GM20431 (cell line): ENCODE measurements around the gene SEZ6L2.
"Not testable (repeated sequence)": the region's sequence is repeated elsewhere in the genome, so short reads cannot be mapped to it uniquely, and the experiment has no call there.

Experiments
- in situ Hi-C: fragments of 300-500 bp; cut with MseI, MboI; formaldehyde crosslinking; loops from one replicate; pipeline ENCODE4 v1.15.0; 2020; ENCODE audit warnings: low sequenced_read_pairs; ENCODE audit not compliant: unreplicated experiment

SEZ6L2 gene

GRCh38 chr16:29910819-29911675 is 11.7 kb upstream of the SEZ6L2 start:
- in situ Hi-C loops = no loop called here

- in situ Hi-C loops = not testable (repeated sequence)
Observed at GRCh38 chr16:29909851-29910250, 10.5 kb upstream of the SEZ6L2 start.

GRCh38 chr16:29909391-29909790 is 10.0 kb upstream of the SEZ6L2 start:
- in situ Hi-C loops = no loop called here

- in situ Hi-C loops = no loop called here
Observed at GRCh38 chr16:29908719-29909220, 9.4 kb upstream of the SEZ6L2 start.

GRCh38 chr16:29907973-29908372 is 8.6 kb upstream of the SEZ6L2 start:
- in situ Hi-C loops = no loop called here

- in situ Hi-C loops = no loop called here
Observed at GRCh38 chr16:29906520-29907244, 7.3 kb upstream of the SEZ6L2 start.

GRCh38 chr16:29905668-29906067 is 6.3 kb upstream of the SEZ6L2 start:
- in situ Hi-C loops = no loop called here

GRCh38 chr16:29904947-29905346 is 5.6 kb upstream of the SEZ6L2 start:
- in situ Hi-C loops = no loop called here

- in situ Hi-C loops = no loop called here
Observed at GRCh38 chr16:29903590-29903989, 4.2 kb upstream of the SEZ6L2 start.

GRCh38 chr16:29901607-29901945 is 2.2 kb upstream of the SEZ6L2 start:
- in situ Hi-C loops = no loop called here

- in situ Hi-C loops = no loop called here
Observed at GRCh38 chr16:29900888-29901606, 1.7 kb upstream of the SEZ6L2 start.

GRCh38 chr16:29900102-29900887 is 945 bp upstream of the SEZ6L2 start, which contains the start of gene ASPHD1:
ASPHD1 (plus strand) TSS chr16:29900488; CDS start chr16:29900972, 484 bp downstream.
- in situ Hi-C loops = no loop called here

GRCh38 chr16:29898804-29899515 is 390 bp downstream of the SEZ6L2 start:
- in situ Hi-C loops = no loop called here

GRCh38 chr16:29898135-29898803 is 1.1 kb downstream of the SEZ6L2 start:
- in situ Hi-C loops = no loop called here

- in situ Hi-C loops = no loop called here
Observed at GRCh38 chr16:29897333-29897732, 2.0 kb downstream of the SEZ6L2 start.

- in situ Hi-C loops = no loop called here
Observed at GRCh38 chr16:29896841-29897240, 2.5 kb downstream of the SEZ6L2 start.

GRCh38 chr16:29894352-29894751 is 5.0 kb downstream of the SEZ6L2 start:
- in situ Hi-C loops = no loop called here

- in situ Hi-C loops = no loop called here
Observed at GRCh38 chr16:29893553-29893952, 5.8 kb downstream of the SEZ6L2 start.

- in situ Hi-C loops = no loop called here
Observed at GRCh38 chr16:29892458-29892813, 6.9 kb downstream of the SEZ6L2 start.
